ENCODE data around the gene XPO6.

XPO6 gene

DNA sequence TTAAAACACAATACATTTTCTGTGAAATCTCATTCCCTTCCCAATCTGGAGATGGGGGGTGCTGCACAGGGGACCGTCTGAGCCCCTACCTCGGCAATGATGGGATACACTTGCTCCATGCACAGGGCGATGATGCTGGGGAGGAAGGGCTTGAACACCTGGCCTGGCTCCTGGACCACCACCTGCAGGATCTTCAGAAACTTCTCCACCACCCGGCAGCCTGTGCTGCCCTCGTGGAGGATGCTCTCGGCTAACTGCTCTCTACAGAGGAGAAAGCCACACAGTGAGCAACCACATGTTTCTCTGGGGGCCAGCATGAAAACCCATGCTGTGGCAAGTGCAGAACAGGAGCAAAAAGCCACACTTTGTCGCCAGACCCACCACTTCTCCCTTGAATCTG, 105.8 kb downstream of the XPO6 start:
- Histone ChIP-seq H3K27ac (ENCODE audit: low read length) (no peak overlapping the region), H3K27me3 (ENCODE audit: control insufficient read depth, insufficient read depth, low read length) (no peaks in the 10 kb centered on the region), H3K4me3 (ENCODE audit: low read length) (no peak overlapping the region), H3K9me3 (ENCODE audit: control insufficient read depth, insufficient read depth, low read length) (no peaks in the 10 kb centered on the region), H3K4me1 (ENCODE audit: control insufficient read depth, insufficient read depth, low read length) (no peaks in the 10 kb centered on the region), H3K36me3 (ENCODE audit: control insufficient read depth, insufficient read depth, low read length) (peaks cover 37% of the 10 kb centered on the region)
- no CpG with 5 or more reads among the region's 7 CpGs for WGBS (ENCODE audit: insufficient coverage, insufficient read length)
- DNase-seq (ENCODE audit: low read depth, low spot score), result no peak

DNA sequence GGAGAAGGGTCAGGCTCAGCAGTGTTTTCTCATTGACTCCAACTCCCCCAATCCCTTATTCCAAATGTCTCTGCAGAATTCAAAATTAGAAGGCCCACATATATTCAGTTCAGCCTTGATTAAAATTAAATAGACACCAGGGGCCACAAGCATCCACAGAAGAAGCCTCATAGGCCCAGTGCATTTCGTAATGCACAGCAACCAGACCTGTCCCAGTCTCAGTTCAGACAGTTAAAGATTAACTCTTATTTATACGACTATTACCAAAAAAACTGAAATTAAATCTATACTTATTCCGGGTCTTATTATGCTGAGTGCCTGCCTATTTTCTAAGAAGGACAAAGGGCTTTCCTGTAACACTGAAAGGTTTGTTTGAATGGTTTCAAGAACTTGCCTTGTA, 106.5 kb downstream of the XPO6 start:
- no CpG with 5 or more reads among the region's 3 CpGs for WGBS (ENCODE audit: insufficient coverage, insufficient read length)
- H3K4me3 ChIP-seq (ENCODE audit: low read length), result no peak overlapping the region
- H3K27me3 ChIP-seq (ENCODE audit: control insufficient read depth, insufficient read depth, low read length), result no peaks in the 10 kb centered on the region
- no peaks in the 10 kb centered on the region for H3K4me1 ChIP-seq (ENCODE audit: control insufficient read depth, insufficient read depth, low read length)
- DNase-seq (ENCODE audit: low read depth, low spot score), result no peak
- H3K9me3 ChIP-seq (ENCODE audit: control insufficient read depth, insufficient read depth, low read length), result no peaks in the 10 kb centered on the region
- peaks cover 44% of the 10 kb centered on the region for H3K36me3 ChIP-seq (ENCODE audit: control insufficient read depth, insufficient read depth, low read length)
- no peak overlapping the region for H3K27ac ChIP-seq (ENCODE audit: low read length)

DNA sequence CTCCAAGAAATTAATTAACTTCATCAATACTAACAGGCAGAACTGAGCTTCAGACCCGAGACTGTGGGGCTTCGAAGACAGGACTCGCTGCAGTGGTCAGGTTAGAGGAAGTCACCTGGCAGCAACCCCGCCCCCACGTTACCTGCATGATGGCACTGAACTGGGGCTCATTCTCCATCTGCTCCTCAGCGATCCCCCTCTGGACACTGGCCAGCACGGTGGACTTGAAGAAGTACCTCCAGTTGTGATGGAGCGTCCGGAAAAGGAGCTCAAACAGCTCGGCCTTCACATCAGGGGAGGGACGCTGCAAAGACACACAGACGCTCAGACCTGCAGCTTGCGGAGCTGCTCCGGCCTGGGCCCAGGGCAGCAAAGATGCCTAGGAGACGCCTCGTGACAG, 107.4 kb downstream of the XPO6 start:
- Histone ChIP-seq H3K9me3 (ENCODE audit: control insufficient read depth, insufficient read depth, low read length) (no peaks in the 10 kb centered on the region), H3K4me3 (ENCODE audit: low read length) (no peak overlapping the region), H3K36me3 (ENCODE audit: control insufficient read depth, insufficient read depth, low read length) (peaks cover 44% of the 10 kb centered on the region), H3K27ac (ENCODE audit: low read length) (no peak overlapping the region), H3K4me1 (ENCODE audit: control insufficient read depth, insufficient read depth, low read length) (no peaks in the 10 kb centered on the region), H3K27me3 (ENCODE audit: control insufficient read depth, insufficient read depth, low read length) (no peaks in the 10 kb centered on the region)
- DNase-seq (ENCODE audit: low read depth, low spot score), result no peak
- WGBS (ENCODE audit: insufficient coverage, insufficient read length), result no CpG with 5 or more reads among the region's 16 CpGs

DNA sequence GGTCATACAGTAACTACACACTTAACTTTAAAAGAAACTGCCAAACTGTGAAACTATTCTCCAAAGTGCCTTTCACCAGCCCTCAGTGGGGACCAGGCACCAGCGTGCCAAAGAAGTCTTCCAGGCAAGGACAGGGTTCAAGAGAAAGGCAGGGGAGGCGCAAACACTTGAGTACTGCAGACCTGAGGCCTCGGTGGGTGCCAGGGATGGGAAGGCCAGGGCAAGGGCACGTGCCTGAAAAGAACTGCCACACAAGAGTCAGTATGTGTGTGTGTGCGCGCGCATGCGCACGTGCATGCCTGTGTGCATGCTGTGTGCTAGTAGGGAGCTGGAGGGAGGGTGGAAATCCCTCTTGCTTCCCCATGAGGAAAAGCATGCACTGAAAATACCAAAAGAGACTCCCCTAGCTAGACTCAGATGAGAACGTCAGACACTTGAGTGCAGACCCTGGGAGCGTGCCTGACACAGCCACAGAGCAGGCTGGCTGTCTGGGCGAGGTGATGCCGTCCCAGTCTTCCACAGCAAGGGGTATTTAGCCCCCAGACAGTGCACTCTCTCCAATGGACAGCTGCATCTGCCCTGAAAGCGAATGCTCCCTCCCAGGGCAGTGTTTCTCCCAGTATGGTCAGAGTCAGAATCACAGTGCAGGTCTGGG, 108.1 kb downstream of the XPO6 start:
- no peak for DNase-seq (ENCODE audit: low read depth, low spot score)
- H3K9me3 ChIP-seq (ENCODE audit: control insufficient read depth, insufficient read depth, low read length), result no peaks in the 10 kb centered on the region
- no peak overlapping the region for H3K4me3 ChIP-seq (ENCODE audit: low read length)
- no peak overlapping the region for H3K27ac ChIP-seq (ENCODE audit: low read length)
- peaks cover 44% of the 10 kb centered on the region for H3K36me3 ChIP-seq (ENCODE audit: control insufficient read depth, insufficient read depth, low read length)
- no CpG with 5 or more reads among the region's 14 CpGs for WGBS (ENCODE audit: insufficient coverage, insufficient read length)
- H3K4me1 ChIP-seq (ENCODE audit: control insufficient read depth, insufficient read depth, low read length), result no peaks in the 10 kb centered on the region
- H3K27me3 ChIP-seq (ENCODE audit: control insufficient read depth, insufficient read depth, low read length), result no peaks in the 10 kb centered on the region

DNA sequence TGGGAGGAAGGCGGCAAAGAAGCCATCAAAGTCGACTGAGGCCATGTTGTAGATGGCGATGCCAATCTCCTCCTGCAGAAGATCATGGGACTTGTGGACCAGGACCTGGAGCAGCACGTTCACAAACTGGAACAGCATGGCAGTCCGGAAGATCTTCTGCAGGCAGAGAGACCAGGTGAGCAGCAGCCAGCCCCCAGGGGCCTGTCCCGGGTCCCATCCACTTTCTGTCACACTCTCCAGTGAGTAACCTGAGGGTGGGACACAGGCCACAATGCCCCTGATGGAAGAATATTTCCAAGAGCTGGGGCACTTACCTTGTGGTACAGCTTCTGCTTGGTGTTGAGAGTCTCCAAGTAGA, 110.3 kb downstream of the XPO6 start:
- Histone ChIP-seq H3K4me3 (ENCODE audit: low read length) (no peak overlapping the region), H3K27ac (ENCODE audit: low read length) (no peak overlapping the region), H3K36me3 (ENCODE audit: control insufficient read depth, insufficient read depth, low read length) (peaks cover 43% of the 10 kb centered on the region), H3K9me3 (ENCODE audit: control insufficient read depth, insufficient read depth, low read length) (no peaks in the 10 kb centered on the region), H3K27me3 (ENCODE audit: control insufficient read depth, insufficient read depth, low read length) (no peaks in the 10 kb centered on the region), H3K4me1 (ENCODE audit: control insufficient read depth, insufficient read depth, low read length) (no peaks in the 10 kb centered on the region)
- WGBS (ENCODE audit: insufficient coverage, insufficient read length), result no CpG with 5 or more reads among the region's 6 CpGs
- DNase-seq (ENCODE audit: low read depth, low spot score), result no peak

DNA sequence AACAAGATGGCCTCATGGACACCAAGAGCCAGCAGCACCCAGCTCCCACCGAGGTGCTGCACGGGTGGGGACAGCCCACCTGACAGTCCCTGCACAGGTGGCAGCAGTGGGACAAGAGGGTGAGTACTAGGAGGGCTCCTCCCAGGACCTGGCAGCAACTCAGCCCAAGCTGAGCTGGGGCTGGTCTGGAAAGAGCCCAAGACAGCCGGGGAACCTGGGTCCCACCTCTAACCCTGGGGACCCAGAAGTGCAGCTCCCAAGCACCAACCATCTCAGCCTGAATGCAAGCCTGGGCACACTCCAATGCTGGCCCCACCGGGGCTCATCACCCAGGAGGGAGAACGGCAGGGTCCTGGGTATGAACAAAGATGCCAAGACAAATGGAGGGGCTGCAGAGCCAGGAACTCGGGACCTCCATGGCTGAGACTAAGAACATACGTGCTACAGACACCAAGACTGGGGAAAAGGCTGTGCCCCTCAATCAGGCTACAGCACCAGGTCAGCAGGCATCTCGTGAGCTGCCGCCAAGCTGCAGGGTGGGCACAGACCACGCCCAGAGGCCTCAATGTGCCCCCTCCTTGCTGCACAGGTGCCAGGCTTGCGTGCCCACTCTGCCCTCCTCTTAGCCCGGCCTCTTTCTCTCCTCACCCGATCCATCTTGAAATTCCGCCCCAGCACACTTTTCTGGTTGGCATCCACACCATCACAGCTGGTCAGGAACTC, 110.8 kb downstream of the XPO6 start:
- Histone ChIP-seq H3K27me3 (ENCODE audit: control insufficient read depth, insufficient read depth, low read length) (no peaks in the 10 kb centered on the region), H3K4me1 (ENCODE audit: control insufficient read depth, insufficient read depth, low read length) (no peaks in the 10 kb centered on the region), H3K36me3 (ENCODE audit: control insufficient read depth, insufficient read depth, low read length) (peaks cover 37% of the 10 kb centered on the region), H3K4me3 (ENCODE audit: low read length) (no peak overlapping the region), H3K27ac (ENCODE audit: low read length) (no peak overlapping the region), H3K9me3 (ENCODE audit: control insufficient read depth, insufficient read depth, low read length) (no peaks in the 10 kb centered on the region)
- no peak for DNase-seq (ENCODE audit: low read depth, low spot score)
- no CpG with 5 or more reads among the region's 14 CpGs for WGBS (ENCODE audit: insufficient coverage, insufficient read length)

DNA sequence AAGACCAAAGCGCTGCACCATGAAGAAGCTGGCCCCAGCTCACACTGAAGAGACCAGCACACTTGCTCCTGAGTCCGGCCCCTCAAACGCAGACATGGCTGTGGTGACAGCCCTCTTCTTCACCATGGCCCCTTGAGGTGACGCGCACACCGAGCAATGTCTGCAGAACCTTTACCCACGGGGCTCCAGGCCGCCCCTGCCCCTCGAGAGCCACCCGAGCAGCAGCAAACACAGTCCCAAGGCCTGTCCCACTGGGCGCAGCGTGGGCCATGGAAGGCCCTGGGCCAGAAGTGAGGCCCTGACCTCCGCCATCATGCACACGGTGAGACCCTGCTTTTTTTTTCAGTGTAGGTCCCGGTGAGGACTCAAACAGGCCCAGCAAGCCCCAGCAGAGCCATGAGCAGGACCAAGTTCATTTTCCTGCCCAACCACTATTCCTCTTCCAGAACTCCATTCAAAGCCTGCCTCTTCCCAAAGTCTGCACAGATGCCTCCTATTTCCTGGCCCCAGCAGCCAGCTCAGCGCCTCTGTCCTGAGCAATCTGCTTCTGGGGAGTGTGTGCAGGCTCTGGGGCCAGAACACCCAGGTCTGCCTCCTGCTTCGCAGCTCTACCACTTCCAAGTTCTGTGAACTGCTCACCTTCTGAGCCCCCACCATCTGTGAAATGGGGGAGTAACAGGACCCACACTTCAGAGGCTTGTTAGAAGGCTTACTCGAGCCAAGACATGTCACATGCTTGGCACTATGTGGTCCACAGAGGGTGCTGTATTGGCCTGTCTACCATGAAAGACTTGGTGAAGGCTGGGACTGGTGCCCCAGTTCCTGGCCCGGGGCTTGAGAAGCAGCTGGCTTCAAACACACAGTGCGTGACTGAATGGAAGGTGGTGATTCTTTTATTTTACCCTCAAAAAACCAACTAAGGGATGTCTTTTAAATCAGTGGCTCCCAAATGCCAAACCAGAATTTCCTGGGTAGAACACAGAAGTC, 112.5 kb downstream of the XPO6 start:
- Histone ChIP-seq H3K36me3 (ENCODE audit: control insufficient read depth, insufficient read depth, low read length) (peaks cover 30% of the 10 kb centered on the region), H3K4me1 (ENCODE audit: control insufficient read depth, insufficient read depth, low read length) (no peaks in the 10 kb centered on the region), H3K9me3 (ENCODE audit: control insufficient read depth, insufficient read depth, low read length) (no peaks in the 10 kb centered on the region), H3K4me3 (ENCODE audit: low read length) (no peak overlapping the region), H3K27me3 (ENCODE audit: control insufficient read depth, insufficient read depth, low read length) (no peaks in the 10 kb centered on the region), H3K27ac (ENCODE audit: low read length) (no peak overlapping the region)
- WGBS (ENCODE audit: insufficient coverage, insufficient read length), result no CpG with 5 or more reads among the region's 20 CpGs
- no peak for DNase-seq (ENCODE audit: low read depth, low spot score)

DNA sequence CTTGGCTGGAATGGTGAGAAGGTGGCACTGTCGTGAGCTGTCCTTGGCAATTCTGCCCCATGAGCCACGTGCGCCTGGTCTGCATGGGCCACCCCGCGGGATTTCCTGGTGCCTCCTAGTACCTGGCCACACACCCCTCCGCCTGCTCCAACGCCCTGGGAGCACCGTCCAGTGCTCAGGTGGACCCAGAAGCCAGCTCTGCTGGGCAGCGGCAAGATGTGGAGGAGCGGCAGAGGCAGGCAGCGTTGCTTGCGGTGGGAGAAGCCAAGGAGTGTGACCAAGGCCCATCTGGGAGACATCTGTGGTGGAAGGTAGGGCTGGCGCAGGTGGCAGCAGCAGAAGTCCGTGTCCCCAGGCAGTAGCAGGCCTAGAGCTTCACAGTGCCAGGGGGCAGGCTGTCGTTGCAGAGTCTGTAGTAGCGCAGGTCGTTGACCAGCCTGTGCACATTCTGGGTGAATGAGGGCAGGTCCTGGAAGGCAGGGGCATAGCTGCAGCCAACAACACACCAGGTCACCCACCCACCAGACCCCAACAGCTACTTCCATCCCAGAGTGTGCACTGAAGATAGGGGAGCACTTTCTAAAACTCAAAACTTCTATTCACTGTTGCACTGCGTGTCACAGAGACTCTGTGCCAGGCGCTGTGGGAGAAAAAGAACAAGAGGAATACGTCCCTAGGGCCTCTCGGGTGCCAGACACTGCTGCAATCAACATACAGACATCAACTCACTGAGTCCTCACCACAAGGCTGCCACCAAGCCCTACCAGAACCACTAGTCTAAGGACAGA, 113.4 kb downstream of the XPO6 start:
- Histone ChIP-seq H3K4me1 (ENCODE audit: control insufficient read depth, insufficient read depth, low read length) (peaks cover under 1% of the 10 kb centered on the region; the same call in 1 of the 2 replicates), H3K36me3 (ENCODE audit: control insufficient read depth, insufficient read depth, low read length) (peaks cover 26% of the 10 kb centered on the region), H3K27ac (ENCODE audit: low read length) (no peak overlapping the region), H3K27me3 (ENCODE audit: control insufficient read depth, insufficient read depth, low read length) (no peaks in the 10 kb centered on the region), H3K4me3 (ENCODE audit: low read length) (no peak overlapping the region), H3K9me3 (ENCODE audit: control insufficient read depth, insufficient read depth, low read length) (no peaks in the 10 kb centered on the region)
- DNase-seq (ENCODE audit: low read depth, low spot score), result no peak
- WGBS (ENCODE audit: insufficient coverage, insufficient read length), result no CpG with 5 or more reads among the region's 21 CpGs

DNA sequence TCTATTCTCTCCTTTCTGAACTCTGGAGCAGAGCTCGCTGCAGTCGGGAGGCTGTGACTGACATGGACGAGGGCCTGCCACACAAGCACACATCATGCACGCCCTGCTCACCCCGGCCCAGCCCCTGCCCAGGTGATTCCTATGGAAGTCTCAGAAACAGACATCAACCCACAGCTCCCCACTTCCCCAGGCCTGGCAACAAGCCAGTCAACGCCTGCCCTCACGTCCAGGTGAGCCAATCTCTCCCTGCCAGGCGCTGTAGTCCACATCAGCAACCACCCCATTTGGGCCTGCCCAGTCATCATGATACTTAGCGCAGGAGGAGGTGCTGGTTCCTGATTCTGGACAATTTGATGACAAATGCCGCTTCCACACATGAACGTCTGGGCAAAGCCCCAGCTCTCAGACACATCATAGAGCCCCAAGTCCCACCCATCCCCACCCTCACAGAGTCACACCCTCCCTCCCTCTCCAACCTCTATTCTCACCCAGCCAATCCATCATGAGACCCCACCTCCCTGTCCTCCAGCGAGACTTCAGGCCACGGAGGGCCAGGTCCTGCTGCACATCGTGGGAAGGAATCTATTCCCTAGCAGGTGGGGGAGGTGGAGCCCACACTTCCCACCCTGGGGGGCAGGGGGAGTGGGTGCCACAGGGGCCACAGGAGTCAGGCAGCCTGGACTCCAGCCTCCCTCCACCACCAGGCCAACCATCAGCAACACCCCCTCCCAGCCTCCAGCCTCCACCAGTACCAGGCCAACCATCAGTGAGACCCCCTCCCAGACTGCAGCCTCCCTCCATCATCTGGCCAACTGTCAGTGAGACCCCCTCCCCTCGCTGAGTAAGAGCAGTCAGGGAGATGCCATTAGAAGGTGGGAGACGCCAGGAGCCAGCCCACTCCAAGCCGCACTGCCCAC, 114.5 kb downstream of the XPO6 start:
- Histone ChIP-seq H3K27ac (ENCODE audit: low read length) (no peak overlapping the region), H3K9me3 (ENCODE audit: control insufficient read depth, insufficient read depth, low read length) (no peaks in the 10 kb centered on the region), H3K36me3 (ENCODE audit: control insufficient read depth, insufficient read depth, low read length) (peaks cover 23% of the 10 kb centered on the region), H3K4me1 (ENCODE audit: control insufficient read depth, insufficient read depth, low read length) (peaks cover 2% of the 10 kb centered on the region; the same call in 1 of the 2 replicates), H3K4me3 (ENCODE audit: low read length) (no peak overlapping the region; the same call in 1 of the 2 replicates), H3K27me3 (ENCODE audit: control insufficient read depth, insufficient read depth, low read length) (no peaks in the 10 kb centered on the region)
- DNase-seq (ENCODE audit: low read depth, low spot score), result no peak
- no CpG with 5 or more reads among the region's 17 CpGs for WGBS (ENCODE audit: insufficient coverage, insufficient read length)

Measured in iPS DF 6.9 (cell line).